Subcutaneous adipose tissue (tissue), 4 donors: Measurements from ENCODE around the gene TIPARP. TPM values are rescaled to one million over a fixed set of nuclear protein-coding genes. Genes with fewer than 3 reads are reported as not detected.

Experiments used
- total RNA-seq, 4 donors: library from RNA; depleted of rRNA; stranded (reverse); fragments of >200 nt; gene quantifications; one replicate each; pipeline ENCODE4 v1.1.0, GENCODE V29; 2016
- TF ChIP-seq, protein P1 (sequence below): fragments of 450-650 bp; IDR thresholded peaks from one replicate; pipeline ENCODE4 v1.5.1; 2016; ENCODE audit warnings: low read depth, mild to moderate bottlenecking, control low read depth, antibody characterized with exemption, moderate library complexity

Gene TIPARP
- total RNA-seq, 4 donors from 2014 or later = 32.2 to 70.1 (median 43.6) TPM

DNA sequence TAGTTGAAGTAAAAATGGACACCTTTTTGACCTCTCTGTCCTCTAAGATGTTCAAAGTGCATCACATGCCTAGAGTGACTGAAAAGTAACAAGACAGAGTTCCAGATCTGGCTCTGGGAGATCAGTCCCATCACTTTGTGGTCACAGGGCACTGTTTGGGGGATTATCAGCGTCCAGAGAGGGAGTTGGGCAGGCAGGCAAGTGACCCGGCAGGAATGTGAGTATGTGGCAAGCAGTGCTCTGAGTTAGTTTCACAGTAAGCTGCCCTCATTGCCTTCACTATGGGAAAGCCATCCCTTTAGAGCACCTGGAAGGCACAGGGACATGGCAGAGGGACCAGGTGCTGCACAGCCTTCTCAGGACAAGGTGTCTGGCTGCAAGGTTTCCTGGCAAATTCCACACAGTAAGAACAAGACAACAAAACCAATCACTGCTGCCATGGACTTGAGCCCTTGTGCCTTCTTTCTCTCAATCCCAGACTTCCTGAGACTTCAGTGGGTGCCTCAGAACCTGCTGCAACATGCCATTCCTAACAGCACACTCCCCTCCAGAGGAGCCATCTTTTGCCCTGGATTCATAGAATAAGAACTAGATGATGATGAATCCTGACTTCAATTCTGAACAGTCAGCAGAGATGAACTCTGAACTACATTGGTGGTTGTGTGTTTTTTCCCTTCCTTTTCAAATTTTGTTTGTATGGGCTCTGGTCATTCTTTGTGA lies 55.2 kb downstream of the TIPARP start:
- TF ChIP-seq, protein P1, sequence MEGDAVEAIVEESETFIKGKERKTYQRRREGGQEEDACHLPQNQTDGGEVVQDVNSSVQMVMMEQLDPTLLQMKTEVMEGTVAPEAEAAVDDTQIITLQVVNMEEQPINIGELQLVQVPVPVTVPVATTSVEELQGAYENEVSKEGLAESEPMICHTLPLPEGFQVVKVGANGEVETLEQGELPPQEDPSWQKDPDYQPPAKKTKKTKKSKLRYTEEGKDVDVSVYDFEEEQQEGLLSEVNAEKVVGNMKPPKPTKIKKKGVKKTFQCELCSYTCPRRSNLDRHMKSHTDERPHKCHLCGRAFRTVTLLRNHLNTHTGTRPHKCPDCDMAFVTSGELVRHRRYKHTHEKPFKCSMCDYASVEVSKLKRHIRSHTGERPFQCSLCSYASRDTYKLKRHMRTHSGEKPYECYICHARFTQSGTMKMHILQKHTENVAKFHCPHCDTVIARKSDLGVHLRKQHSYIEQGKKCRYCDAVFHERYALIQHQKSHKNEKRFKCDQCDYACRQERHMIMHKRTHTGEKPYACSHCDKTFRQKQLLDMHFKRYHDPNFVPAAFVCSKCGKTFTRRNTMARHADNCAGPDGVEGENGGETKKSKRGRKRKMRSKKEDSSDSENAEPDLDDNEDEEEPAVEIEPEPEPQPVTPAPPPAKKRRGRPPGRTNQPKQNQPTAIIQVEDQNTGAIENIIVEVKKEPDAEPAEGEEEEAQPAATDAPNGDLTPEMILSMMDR = no peak

DNA sequence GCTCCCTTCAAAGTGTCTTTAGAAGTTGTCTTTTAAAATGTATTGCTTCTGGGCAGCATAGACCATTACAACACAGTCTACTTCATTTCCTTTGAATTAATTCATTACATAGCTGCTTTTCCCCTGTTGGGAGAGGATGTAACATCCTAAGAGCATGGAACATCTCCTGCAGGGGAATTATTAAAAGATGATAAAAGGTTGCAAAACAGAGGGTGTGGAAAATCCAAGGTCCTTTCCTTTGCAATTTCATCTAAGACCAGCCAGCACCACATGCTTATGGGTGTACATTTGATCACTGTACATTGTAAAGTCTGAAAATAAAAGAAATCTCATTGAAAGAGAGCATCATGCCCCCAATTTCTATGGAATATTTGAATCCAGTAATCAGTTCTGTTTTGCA lies 57.4 kb downstream of the TIPARP start:
- TF ChIP-seq, protein P1 = no peak

DNA sequence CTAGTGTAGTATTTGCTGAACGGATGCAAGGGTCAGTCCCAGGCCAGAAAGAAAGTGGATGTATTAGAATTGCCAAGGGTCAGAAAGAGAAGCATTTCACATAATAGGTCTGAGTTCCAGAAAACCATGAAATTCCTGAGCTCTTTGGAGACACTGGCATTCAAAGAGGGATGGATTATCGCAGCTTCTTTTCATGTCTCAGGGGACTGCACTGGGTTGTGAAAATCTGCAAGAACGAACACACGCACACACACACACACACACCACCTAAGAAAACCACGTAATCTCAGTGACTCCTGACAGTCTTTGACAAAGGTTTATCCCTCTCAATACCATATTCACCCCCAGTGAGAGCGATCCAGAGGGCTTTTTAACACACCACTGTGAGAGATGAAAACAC lies 57.9 kb downstream of the TIPARP start:
- TF ChIP-seq, protein P1 = no peak

DNA sequence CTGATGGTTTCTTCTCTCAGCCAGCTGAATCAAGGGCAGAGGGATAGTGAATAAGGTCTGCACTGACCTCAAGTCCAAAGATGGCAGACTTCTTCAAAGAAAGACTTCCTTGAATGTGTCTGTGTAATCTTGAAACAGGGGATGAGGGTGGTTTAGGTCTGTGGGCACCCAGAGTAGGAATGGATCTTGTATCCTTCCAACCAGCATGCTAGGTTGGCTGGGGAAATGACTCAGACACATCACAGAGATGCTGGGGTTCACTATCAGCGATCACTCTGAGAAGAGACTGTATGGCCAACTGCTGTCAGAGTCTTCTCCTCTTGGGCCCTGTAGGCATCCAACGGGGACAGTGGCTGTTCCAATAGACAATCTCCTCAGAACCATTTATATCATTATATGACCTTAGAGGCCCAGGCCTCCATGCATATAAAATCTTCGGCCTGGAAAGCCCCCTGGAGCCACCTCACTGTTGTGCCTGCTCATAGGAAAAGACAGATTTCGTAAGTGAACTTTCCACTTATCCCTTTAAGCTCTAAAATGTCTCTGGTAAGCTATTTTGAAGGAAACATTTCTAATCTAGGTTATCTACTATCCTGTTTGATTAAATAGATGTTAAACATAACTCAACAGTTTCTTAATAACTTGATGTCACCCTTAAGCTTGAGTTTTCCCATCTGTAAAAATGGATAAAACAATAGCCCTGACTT lies 58.5 kb downstream of the TIPARP start:
- TF ChIP-seq, protein P1 = no peak

DNA sequence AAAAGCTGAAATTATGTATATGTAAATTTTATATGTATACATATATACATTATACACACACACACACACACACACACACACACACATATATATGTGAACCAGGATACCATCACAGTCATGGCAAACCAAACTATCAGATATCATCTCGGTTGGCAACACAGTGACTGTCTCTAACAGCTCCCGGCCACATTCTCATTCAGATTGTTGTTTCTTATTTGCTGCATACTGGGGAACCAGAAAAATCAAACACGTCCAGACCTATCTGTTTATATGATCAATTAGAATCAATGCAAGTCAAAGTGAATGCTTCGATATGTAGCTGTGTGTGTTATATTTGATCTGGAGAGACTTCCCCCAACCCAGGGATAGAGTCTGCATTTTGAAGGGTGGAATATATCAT lies 61.1 kb downstream of the TIPARP start:
- TF ChIP-seq, protein P1 = no peak

DNA sequence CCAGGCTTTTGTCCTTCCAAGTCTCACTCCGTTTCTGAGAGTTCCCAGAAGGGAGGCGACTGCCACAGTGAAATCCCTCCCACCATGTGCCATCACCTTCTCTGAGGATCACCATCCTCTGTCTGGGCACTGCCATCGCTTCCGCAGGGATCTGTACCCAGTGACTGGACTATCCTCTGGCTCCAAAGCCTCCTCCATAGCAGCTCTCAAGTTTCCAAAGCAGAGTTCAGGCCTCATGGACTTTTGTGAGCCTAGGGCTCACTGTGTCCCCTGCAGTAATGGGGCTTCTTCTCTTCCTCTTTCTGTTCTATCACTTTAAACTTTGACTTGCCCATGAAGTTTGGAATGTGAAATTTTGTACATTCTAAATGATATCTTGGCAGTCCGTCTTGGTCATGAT lies 63.9 kb downstream of the TIPARP start:
- TF ChIP-seq, protein P1 = no peak

DNA sequence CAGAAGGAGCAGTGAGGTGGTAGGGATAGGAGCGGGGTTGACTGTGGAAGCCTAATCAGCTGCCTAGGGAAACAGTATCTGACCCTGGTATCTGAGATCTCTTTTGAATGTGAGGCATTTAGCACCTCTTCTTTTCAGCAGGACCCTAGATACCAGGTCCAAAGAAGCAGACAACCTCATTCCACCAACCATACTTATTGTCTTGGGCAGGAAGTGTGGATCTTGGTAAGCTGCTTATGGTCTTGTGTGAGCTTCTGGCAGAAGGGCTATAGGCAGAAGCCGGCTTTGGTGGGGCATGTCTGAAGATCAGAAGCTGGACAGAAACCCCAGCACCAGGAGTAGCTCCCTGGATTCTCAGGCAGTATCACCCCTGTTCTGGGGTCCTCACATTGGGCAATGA lies 65.6 kb downstream of the TIPARP start:
- TF ChIP-seq, protein P1 = no peak
